ENCODE measurements around the gene RFTN2. TPM values are rescaled to one million over a fixed set of nuclear protein-coding genes. Genes with fewer than 3 reads are reported as not detected.

Gene RFTN2
- total and polyA plus RNA-seq, 2 experiments from 2014 or later = 0.42 to 2.1 TPM

- no peak for TF ChIP-seq ZNF462 (CRISPR knock-in tag; IDR thresholded peaks at IDR 0.05)
- TF ChIP-seq EZH2phosphoT487 (IDR thresholded peaks at IDR 0.05; ENCODE audit: unreplicated experiment) = no peak
- no peak for TF ChIP-seq NANOG (IDR thresholded peaks at IDR 0.05; ENCODE audit: borderline replicate concordance)
- no peak for TF ChIP-seq STAT1 (IDR thresholded peaks at IDR 0.05; ENCODE audit: unreplicated experiment)
- TF ChIP-seq POLR2AphosphoS5 (IDR thresholded peaks at IDR 0.05; ENCODE audit: low read depth) = peak; percentile 95
- no peak for TF ChIP-seq EZH2 (IDR thresholded peaks at IDR 0.05; ENCODE audit: low read depth, unreplicated experiment)
- peak; percentile 48 for TF ChIP-seq CREB1 (CRISPR knock-in tag; IDR thresholded peaks at IDR 0.05; ENCODE audit: low read depth)
- TF ChIP-seq ZNF114 (CRISPR knock-in tag; IDR thresholded peaks at IDR 0.05) = no peak
- TF ChIP-seq ZNF331 (CRISPR knock-in tag; IDR thresholded peaks at IDR 0.05; ENCODE audit: low read depth) = no peak
Observed at GRCh38 chr2:197705121-197705911, 29.9 kb upstream of the RFTN2 start, which contains the start of gene MARS2 (continued).

Measured in GM23338 (cell line).